IMR-90 (cell line): ENCODE measurements around the gene CSTA. TPM values are rescaled to one million over a fixed set of nuclear protein-coding genes. Genes with fewer than 3 reads are reported as not detected.

Experiments
- ATAC-seq: fragments of 200-7000 bp; cut with Tn5 transposase; 2 replicates; pipeline ENCODE4 v1.9.1; 2020; ENCODE audit warnings: low read depth, mild to moderate bottlenecking, moderate library complexity
- BruUV-seq: library from RNA; stranded (reverse); fragments of 400-500 nt; replicated peaks from 2 replicates; lab custom pipeline; 2021; lab: Mats Ljungman, UMichigan
- CTCF ChIA-PET: fragments of 300-600 bp; formaldehyde crosslinking; extraction: SDS; loops from one replicate; lab custom pipeline; 2021; ENCODE audit warnings: antibody characterized with exemption; lab: Yijun Ruan, JAX
- POLR2A ChIA-PET: fragments of 300-600 bp; sonication (Branson Sonifier 250); formaldehyde crosslinking; loops from one replicate; lab custom pipeline; 2022; ENCODE audit warnings: antibody characterized with exemption; ENCODE audit not compliant: unreplicated experiment; lab: Charles Lee
- DNase-seq: peaks from one replicate; pipeline ENCODE4 v3.0.0; 2013
- H2AFZ ChIP-seq: replicated peaks from 2 replicates; pipeline ENCODE3; 2013; ENCODE audit warnings: low read length, mild to moderate bottlenecking; ENCODE audit not compliant: poor library complexity
- H2AK5ac ChIP-seq: 2 replicates; pipeline ENCODE4 v1.6.1; 2013; ENCODE audit warnings: low read depth, low read length, inconsistent platforms
- H2AK9ac ChIP-seq: replicated peaks from 2 replicates; pipeline ENCODE3; 2013; ENCODE audit warnings: mild to moderate bottlenecking, low read depth, low read length, moderate library complexity; ENCODE audit not compliant: poor library complexity
- H2BK120ac ChIP-seq: 2 replicates; pipeline ENCODE4 v1.6.1; 2013; ENCODE audit warnings: low read depth, low read length, inconsistent platforms
- H2BK15ac ChIP-seq: 3 replicates; pipeline ENCODE4 v1.6.1; 2013; ENCODE audit warnings: low read depth, low read length, inconsistent platforms
- H2BK20ac ChIP-seq: 2 replicates; pipeline ENCODE4 v1.6.1; 2013; ENCODE audit warnings: low read depth, mild to moderate bottlenecking, inconsistent platforms, low read length, moderate library complexity
- H2BK5ac ChIP-seq: 2 replicates; pipeline ENCODE4 v1.6.1; 2013; ENCODE audit warnings: mild to moderate bottlenecking, low read depth, low read length, inconsistent platforms; ENCODE audit not compliant: poor library complexity, severe bottlenecking
- H3K14ac ChIP-seq: replicated peaks from 2 replicates; pipeline ENCODE4 v1.6.1; 2013; ENCODE audit warnings: low read depth, low read length, inconsistent platforms
- H3K18ac ChIP-seq: 2 replicates; pipeline ENCODE4 v1.6.1; 2013; ENCODE audit warnings: low read depth, low read length, control low read depth
- H3K23ac ChIP-seq: 2 replicates; pipeline ENCODE4 v1.6.1; 2013; ENCODE audit warnings: low read depth, low read length, inconsistent platforms
- H3K27ac ChIP-seq: 2 replicates; pipeline ENCODE4 v1.5.1; 2013; ENCODE audit warnings: mild to moderate bottlenecking, control low read depth, low read length; ENCODE audit not compliant: insufficient read depth
- H3K27me3 ChIP-seq: 2 replicates; pipeline ENCODE4 v1.6.1; 2013; ENCODE audit warnings: low read length; ENCODE audit not compliant: control insufficient read depth, insufficient read depth
- H3K36me3 ChIP-seq: 2 replicates; pipeline ENCODE4 v1.6.1; 2013; ENCODE audit warnings: low read length, mixed read lengths; ENCODE audit not compliant: control insufficient read depth, insufficient read depth
- H3K4ac ChIP-seq: 2 replicates; pipeline ENCODE4 v1.6.1; 2013; ENCODE audit warnings: low read depth, low read length, inconsistent platforms
- H3K4me1 ChIP-seq: 2 replicates; pipeline ENCODE4 v1.6.1; 2013; ENCODE audit warnings: low read length, mixed read lengths; ENCODE audit not compliant: control insufficient read depth, insufficient read depth
- H3K4me2 ChIP-seq: 2 replicates; pipeline ENCODE4 v1.6.1; 2013; ENCODE audit warnings: low read depth, mild to moderate bottlenecking, control low read depth, low read length, moderate library complexity
- H3K4me3 ChIP-seq: 2 replicates; pipeline ENCODE4 v1.5.1; 2013; ENCODE audit warnings: low read depth, mild to moderate bottlenecking, control low read depth, low read length, moderate library complexity; ENCODE audit not compliant: insufficient read depth
- H3K56ac ChIP-seq: 2 replicates; pipeline ENCODE4 v1.6.1; 2013; ENCODE audit warnings: low read length, inconsistent platforms; ENCODE audit not compliant: insufficient read depth; ENCODE audit errors: extremely low read depth
- H3K79me1 ChIP-seq, 2 experiments: 2 replicates each; pipeline ENCODE4 v1.6.1; 2013; ENCODE audit warnings: low read length in 2 of 2, inconsistent platforms in 1 of 2, low read depth in 1 of 2
- H3K9ac ChIP-seq: 2 replicates; pipeline ENCODE4 v1.6.1; 2013; ENCODE audit warnings: low read depth, low read length, control low read depth
- H3K9me1 ChIP-seq: 2 replicates; pipeline ENCODE4 v1.6.1; 2013; ENCODE audit warnings: low read length, inconsistent platforms; ENCODE audit not compliant: insufficient read depth
- H3K9me3 ChIP-seq: 2 replicates; pipeline ENCODE4 v1.6.1; 2013; ENCODE audit warnings: low read length; ENCODE audit not compliant: control insufficient read depth, insufficient read depth
- H4K20me1 ChIP-seq: 2 replicates; pipeline ENCODE4 v1.6.1; 2013; ENCODE audit warnings: low read length, inconsistent platforms; ENCODE audit not compliant: insufficient read depth
- H4K5ac ChIP-seq: 2 replicates; pipeline ENCODE4 v1.6.1; 2013; ENCODE audit warnings: mild to moderate bottlenecking, low read depth, low read length, control low read depth
- H4K8ac ChIP-seq, 2 experiments: 2 replicates each; pipeline ENCODE4 v1.6.1; 2013; ENCODE audit warnings: low read depth in 2 of 2, low read length in 2 of 2, control low read depth in 1 of 2, inconsistent platforms in 1 of 2
- H4K91ac ChIP-seq: 2 replicates; pipeline ENCODE4 v1.6.1; 2013; ENCODE audit warnings: low read depth, low read length, inconsistent platforms; ENCODE audit not compliant: insufficient read depth
- BHLHE40 ChIP-seq: fragments of 150-350 bp; IDR thresholded peaks from 2 replicates; pipeline ENCODE4 v1.6.1; 2016; ENCODE audit warnings: mild to moderate bottlenecking, low read depth, low read length
- CEBPB ChIP-seq: IDR thresholded peaks from 2 replicates; pipeline ENCODE4 v1.6.1; 2012; ENCODE audit warnings: low read depth, low read length, improper control_type of control experiment
- CHD1 ChIP-seq: IDR thresholded peaks from 2 replicates; pipeline ENCODE4 v1.6.1; 2012; ENCODE audit warnings: low read depth, low read length, improper control_type of control experiment
- FOS ChIP-seq: fragments of 150-350 bp; IDR thresholded peaks from 2 replicates; pipeline ENCODE4 v1.6.1; 2016; ENCODE audit warnings: low read depth, low read length
- MAFK ChIP-seq: IDR thresholded peaks from 2 replicates; pipeline ENCODE4 v1.6.1; 2012; ENCODE audit warnings: low read depth, low read length, improper control_type of control experiment
- MAZ ChIP-seq: IDR thresholded peaks from 2 replicates; pipeline ENCODE4 v1.6.1; 2012; ENCODE audit warnings: low read depth, mild to moderate bottlenecking, low read length, improper control_type of control experiment, moderate library complexity, borderline replicate concordance
- POLR2A ChIP-seq: IDR thresholded peaks from 2 replicates; pipeline ENCODE4 v1.6.1; 2012; ENCODE audit warnings: mild to moderate bottlenecking, low read depth, low read length
- RAD21 ChIP-seq: IDR thresholded peaks from 2 replicates; pipeline ENCODE4 v1.6.1; 2012; ENCODE audit warnings: low read length, improper control_type of control experiment
- RCOR1 ChIP-seq: IDR thresholded peaks from 2 replicates; pipeline ENCODE4 v1.6.1; 2012; ENCODE audit warnings: mild to moderate bottlenecking, low read length, improper control_type of control experiment; ENCODE audit not compliant: insufficient replicate concordance
- RFX5 ChIP-seq: IDR thresholded peaks from 2 replicates; pipeline ENCODE4 v1.8.0; 2012; ENCODE audit warnings: low read depth, mild to moderate bottlenecking, low read length, moderate library complexity
- SMC3 ChIP-seq: fragments of 150-350 bp; IDR thresholded peaks from 2 replicates; pipeline ENCODE4 v1.6.1; 2016; ENCODE audit warnings: low read depth, mild to moderate bottlenecking, antibody characterized with exemption, low read length, moderate library complexity
- WGBS, 2 experiments: methylation state at CpG; one replicate each; pipeline versions ENCODE4 v1.1.5 to v1.1.7; 2013; ENCODE audit warnings: missing lambda C conversion rate in 2 of 2; ENCODE audit not compliant: insufficient read length in 1 of 2; ENCODE audit errors: extremely low coverage in 2 of 2; 5-methylcytosine and 5-hydroxymethylcytosine counted together
- dilution Hi-C: fragments of 300-500 bp; cut with HindIII; formaldehyde crosslinking; loops from one replicate; pipeline ENCODE4 v1.14.3; 2018; ENCODE audit warnings: low sequenced_read_pairs; ENCODE audit not compliant: unreplicated experiment
- in situ Hi-C: fragments of 300-500 bp; cut with MboI; formaldehyde crosslinking; loops from 3 replicates; pipeline ENCODE4 v1.14.3; 2019; ENCODE audit warnings: low sequenced_read_pairs, inconsistent platforms, mixed read lengths
- intact Hi-C: fragments of 100-400 bp; cut with micrococcal nuclease; formaldehyde crosslinking; loops from 2 replicates; pipeline ENCODE4 v1.10.0; 2022
- polyA plus RNA-seq, 3 experiments: library from polyadenylated mRNA; depleted of rRNA; stranded (reverse); fragments of >200 nt; gene quantifications; 2 replicates each; pipeline ENCODE4 v1.2.3, GENCODE V29; 2012; ENCODE audit warnings: low replicate concordance in 1 of 3
- total RNA-seq: library from RNA; depleted of rRNA; stranded (reverse); fragments of >200 nt; gene quantifications from 2 replicates; pipeline ENCODE4 v1.2.3, GENCODE V29; 2012
- TF ChIP-seq, protein P1 (sequence below): conservative IDR thresholded peaks from 2 replicates; pipeline ENCODE4 v1.5.1; 2012; ENCODE audit warnings: mild to moderate bottlenecking, low read depth, low read length, improper control_type of control experiment
- TF ChIP-seq, protein P2 (sequence below): fragments of 150-350 bp; IDR thresholded peaks from 2 replicates; pipeline ENCODE4 v1.6.1; 2017; ENCODE audit warnings: mild to moderate bottlenecking, antibody characterized with exemption, low read length, low read depth
- TF ChIP-seq, protein P3 (sequence below): fragments of 150-350 bp; IDR thresholded peaks from 2 replicates; pipeline ENCODE4 v1.6.1; 2016; ENCODE audit warnings: low read depth, mild to moderate bottlenecking, low read length, moderate library complexity, borderline replicate concordance

The CSTA gene
- total and polyA plus RNA-seq, 2 of the 4 experiments (the other 2 are of a cell fraction) = 0.17 TPM; not detected in 1

DNA sequence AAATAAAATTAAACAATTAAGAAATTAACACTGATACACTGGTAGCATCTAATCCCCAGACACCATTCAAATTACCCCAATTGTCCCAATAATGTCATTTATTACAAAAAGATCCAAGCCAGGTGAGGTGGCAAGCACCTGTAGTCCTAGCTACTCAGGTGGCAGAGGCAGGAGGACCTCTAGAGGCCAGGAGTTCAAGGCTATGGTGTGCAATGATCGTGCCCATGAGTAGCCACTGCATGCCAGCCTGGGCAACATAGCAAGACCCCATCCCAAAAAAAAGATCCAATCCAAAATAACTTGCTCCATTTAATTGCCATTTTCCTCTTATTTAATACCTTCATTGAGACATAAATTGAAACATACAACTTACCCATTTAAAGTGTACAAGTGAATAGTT is 17.8 kb downstream of the CSTA start:
- ChIA-PET CTCF (interaction anchor here (0.6 kb wide), 1 partner anchor 46 kb away, joined by 3 read pairs; no protein-coding TSS in a partner anchor), POLR2A (interaction anchor here (0.5 kb wide), 1 partner anchor 218 kb away, joined by 3 read pairs; no protein-coding TSS in a partner anchor)
- H2BK120ac ChIP-seq = no peak overlapping the region
- H3K4me1 ChIP-seq = no peaks in the 10 kb centered on the region
- no peaks in the 10 kb centered on the region for H4K20me1 ChIP-seq
- no CpG with 5 or more reads among the region's 1 CpG for WGBS, 2 experiments
- no peaks in the 10 kb centered on the region for H3K9me3 ChIP-seq
- H2AK5ac ChIP-seq = no peak overlapping the region
- no peak overlapping the region for H3K4me2 ChIP-seq
- ATAC-seq (no peak), DNase-seq (no peak)
- dilution Hi-C loops = no loop called here
- no peak overlapping the region for H3K9ac ChIP-seq
- no TSS peak for BruUV-seq
- H4K8ac ChIP-seq = no peak overlapping the region
- no peak overlapping the region for H2BK15ac ChIP-seq
- no peak overlapping the region for H3K56ac ChIP-seq
- H3K18ac ChIP-seq = no peak overlapping the region
- H3K27ac ChIP-seq = no peak overlapping the region
- no peak overlapping the region for H2AFZ ChIP-seq
- no peak overlapping the region for H3K4me3 ChIP-seq
- in situ Hi-C loops = no loop called here
- intact Hi-C loops = no loop called here
- no peak overlapping the region for H3K23ac ChIP-seq
- no peaks in the 10 kb centered on the region for H3K79me1 ChIP-seq
- TF ChIP-seq BHLHE40 (no peak), RAD21 (no peak), FOS (no peak), RFX5 (no peak), CEBPB (no peak), MAZ (no peak), RCOR1 (no peak), CHD1 (no peak), SMC3 (no peak), MAFK (no peak), POLR2A (no peak)
- TF ChIP-seq, protein P1, sequence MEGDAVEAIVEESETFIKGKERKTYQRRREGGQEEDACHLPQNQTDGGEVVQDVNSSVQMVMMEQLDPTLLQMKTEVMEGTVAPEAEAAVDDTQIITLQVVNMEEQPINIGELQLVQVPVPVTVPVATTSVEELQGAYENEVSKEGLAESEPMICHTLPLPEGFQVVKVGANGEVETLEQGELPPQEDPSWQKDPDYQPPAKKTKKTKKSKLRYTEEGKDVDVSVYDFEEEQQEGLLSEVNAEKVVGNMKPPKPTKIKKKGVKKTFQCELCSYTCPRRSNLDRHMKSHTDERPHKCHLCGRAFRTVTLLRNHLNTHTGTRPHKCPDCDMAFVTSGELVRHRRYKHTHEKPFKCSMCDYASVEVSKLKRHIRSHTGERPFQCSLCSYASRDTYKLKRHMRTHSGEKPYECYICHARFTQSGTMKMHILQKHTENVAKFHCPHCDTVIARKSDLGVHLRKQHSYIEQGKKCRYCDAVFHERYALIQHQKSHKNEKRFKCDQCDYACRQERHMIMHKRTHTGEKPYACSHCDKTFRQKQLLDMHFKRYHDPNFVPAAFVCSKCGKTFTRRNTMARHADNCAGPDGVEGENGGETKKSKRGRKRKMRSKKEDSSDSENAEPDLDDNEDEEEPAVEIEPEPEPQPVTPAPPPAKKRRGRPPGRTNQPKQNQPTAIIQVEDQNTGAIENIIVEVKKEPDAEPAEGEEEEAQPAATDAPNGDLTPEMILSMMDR = no peak
- TF ChIP-seq, protein P2, sequence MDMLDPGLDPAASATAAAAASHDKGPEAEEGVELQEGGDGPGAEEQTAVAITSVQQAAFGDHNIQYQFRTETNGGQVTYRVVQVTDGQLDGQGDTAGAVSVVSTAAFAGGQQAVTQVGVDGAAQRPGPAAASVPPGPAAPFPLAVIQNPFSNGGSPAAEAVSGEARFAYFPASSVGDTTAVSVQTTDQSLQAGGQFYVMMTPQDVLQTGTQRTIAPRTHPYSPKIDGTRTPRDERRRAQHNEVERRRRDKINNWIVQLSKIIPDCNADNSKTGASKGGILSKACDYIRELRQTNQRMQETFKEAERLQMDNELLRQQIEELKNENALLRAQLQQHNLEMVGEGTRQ = no peak
- TF ChIP-seq, protein P3, sequence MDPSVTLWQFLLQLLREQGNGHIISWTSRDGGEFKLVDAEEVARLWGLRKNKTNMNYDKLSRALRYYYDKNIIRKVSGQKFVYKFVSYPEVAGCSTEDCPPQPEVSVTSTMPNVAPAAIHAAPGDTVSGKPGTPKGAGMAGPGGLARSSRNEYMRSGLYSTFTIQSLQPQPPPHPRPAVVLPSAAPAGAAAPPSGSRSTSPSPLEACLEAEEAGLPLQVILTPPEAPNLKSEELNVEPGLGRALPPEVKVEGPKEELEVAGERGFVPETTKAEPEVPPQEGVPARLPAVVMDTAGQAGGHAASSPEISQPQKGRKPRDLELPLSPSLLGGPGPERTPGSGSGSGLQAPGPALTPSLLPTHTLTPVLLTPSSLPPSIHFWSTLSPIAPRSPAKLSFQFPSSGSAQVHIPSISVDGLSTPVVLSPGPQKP = no peak
- no peaks in the 10 kb centered on the region for H3K36me3 ChIP-seq
- no peak overlapping the region for H2AK9ac ChIP-seq
- H4K5ac ChIP-seq = no peak overlapping the region
- no peak overlapping the region for H3K14ac ChIP-seq
- H4K91ac ChIP-seq = no peak overlapping the region
- no peak overlapping the region for H2BK5ac ChIP-seq
- H3K9me1 ChIP-seq = no peaks in the 10 kb centered on the region
- H2BK20ac ChIP-seq = no peak overlapping the region
- peaks cover 2% of the 10 kb centered on the region; the same call in 1 of the 2 replicates for H3K27me3 ChIP-seq
- H3K4ac ChIP-seq = no peak overlapping the region
